Measurements from ENCODE around the gene ANAPC15. TPM values are rescaled to one million over a fixed set of nuclear protein-coding genes. Genes with fewer than 3 reads are reported as not detected.

Gene ANAPC15
- total and polyA plus RNA-seq, 9 of the 15 experiments (the other 6 are each of a cell fraction or from before 2014, with no cell fraction given), result 53.0 to 254 (median 75.7) TPM

GRCh38 chr11:72112143-72112977 is at the start of gene ANAPC15 (continued):
- TF ChIP-seq ZFX (CRISPR knock-in tag; IDR thresholded peaks at IDR 0.05) (peak; percentile 56), ZNF280A (IDR thresholded peaks at IDR 0.05; ENCODE audit: low read depth, partially characterized antibody) (no peak), ZNF146 (CRISPR knock-in tag; IDR thresholded peaks at IDR 0.05; ENCODE audit: unreplicated experiment) (no peak), DMBX1 (CRISPR knock-in tag; IDR thresholded peaks at IDR 0.05; ENCODE audit: borderline replicate concordance) (no peak), TEAD1 (CRISPR knock-in tag; IDR thresholded peaks at IDR 0.05) (0 out of 4 replicates have a peak, but pooled peaks of 1 of the 2 experiments have one; percentile 6), SAFB2 (IDR thresholded peaks at IDR 0.05; ENCODE audit: borderline replicate concordance, low read depth, low read length, severe bottlenecking) (no peak), POLR2A (conservative IDR thresholded peaks at IDR 0.05) (peak; percentile 96), MITF (IDR thresholded peaks at IDR 0.05) (no peak), GATAD2A (IDR thresholded peaks at IDR 0.05) (no peak), HEY1 (CRISPR knock-in tag; IDR thresholded peaks at IDR 0.05; ENCODE audit: borderline replicate concordance) (no peak), ZNF518B (CRISPR knock-in tag; IDR thresholded peaks at IDR 0.05) (no peak), SOX6 (IDR thresholded peaks at IDR 0.05) (peak; percentile 91), NCOA1 (IDR thresholded peaks at IDR 0.05; ENCODE audit: low read depth) (0 out of 2 replicates have a peak, but pooled peaks have one; percentile 12), PHTF2 (CRISPR knock-in tag; IDR thresholded peaks at IDR 0.05) (no peak), TRIM25 (IDR thresholded peaks at IDR 0.05; ENCODE audit: borderline replicate concordance) (no peak), TOE1 (IDR thresholded peaks at IDR 0.05; ENCODE audit: borderline replicate concordance) (peak; percentile 56; the same call in 1 of the 2 replicates), TOE1 (CRISPR knock-in tag; IDR thresholded peaks at IDR 0.05; ENCODE audit: borderline replicate concordance, low read depth) (no peak)
